ENCODE measurements around the gene STAT5A. TPM values are rescaled to one million over a fixed set of nuclear protein-coding genes. Genes with fewer than 3 reads are reported as not detected.

STAT5A gene
- total RNA-seq, 4 donors from 2014 or later: 42.4 to 97.0 (median 62.7) TPM

DNA sequence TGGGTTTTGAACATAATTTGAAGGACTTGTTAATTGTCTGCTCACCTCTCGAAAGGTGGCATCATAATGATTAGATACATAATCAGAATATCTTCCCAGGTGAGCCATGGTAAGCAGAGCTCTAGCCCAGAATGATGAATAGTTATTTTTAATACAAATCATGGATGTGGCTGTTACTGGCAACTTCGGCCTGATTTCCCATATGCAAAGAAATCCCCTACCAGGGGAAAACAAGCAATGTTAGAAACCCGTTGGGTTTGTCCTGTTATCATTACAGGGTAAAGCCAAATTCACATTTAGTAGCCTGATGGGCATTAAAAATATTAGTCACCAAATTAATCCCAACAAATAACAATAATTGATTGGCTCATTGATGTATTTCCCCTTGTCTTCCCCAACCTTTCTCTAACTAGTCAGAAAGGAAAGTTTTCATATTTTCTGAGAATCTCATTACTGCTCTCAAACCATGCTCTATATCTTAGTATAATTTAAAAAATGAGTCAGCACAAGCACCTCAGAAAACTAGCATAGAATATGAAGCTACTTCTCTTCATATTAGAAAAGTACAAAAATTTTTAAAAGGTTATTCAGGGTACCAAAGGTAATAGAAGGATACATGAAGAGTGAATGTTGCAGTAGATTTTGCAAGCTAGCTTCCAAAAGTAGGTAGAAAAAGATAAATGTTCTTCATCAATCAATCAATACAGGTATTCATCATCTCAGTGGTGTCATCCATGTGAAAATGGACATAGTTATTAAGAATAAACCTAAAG, 17.1 kb upstream of the STAT5A start:
- TF ChIP-seq POLR2AphosphoS5 (IDR thresholded peaks at IDR 0.05) (no peak), POLR2A (IDR thresholded peaks at IDR 0.05; ENCODE audit: low read depth) (no peak), EP300 (IDR thresholded peaks at IDR 0.05) (no peak), CTCF (IDR thresholded peaks at IDR 0.05) (no peak)
- intact Hi-C loops (cut with DNase I): no loop called here
- no peak overlapping the region for H3K4me3 ChIP-seq
- WGBS: 80% methylated on average over 3 of the region's 3 CpGs
- DNase-seq (ENCODE audit: extremely low spot score): no peak
- no peak overlapping the region for H3K27ac ChIP-seq (replicated peaks in 1 of 4)
- no peaks in the 10 kb centered on the region for H3K36me3 ChIP-seq
- H3K9me3 ChIP-seq: no peaks in the 10 kb centered on the region
- peaks cover 22 to 72% (median 69%) of the 10 kb centered on the region in 4 donors for H3K4me1 ChIP-seq
- no peaks in the 10 kb centered on the region for H3K27me3 ChIP-seq

DNA sequence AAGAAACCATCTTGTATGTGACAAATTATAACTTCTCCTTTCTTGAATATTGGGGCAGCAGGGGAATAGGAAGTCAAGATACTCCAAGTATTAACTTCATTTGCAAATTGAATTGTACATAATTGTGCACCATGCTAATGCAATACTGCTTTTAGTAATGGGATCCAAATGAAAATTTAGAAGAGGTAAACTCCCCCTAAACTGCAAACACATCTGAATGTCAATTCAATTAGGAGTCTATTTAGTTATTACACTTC, 16.6 kb upstream of the STAT5A start:
- H3K27ac ChIP-seq (replicated peaks in 1 of 4): no peak overlapping the region
- intact Hi-C loops (cut with DNase I): no loop called here
- H3K4me1 ChIP-seq: peaks cover 24 to 71% (median 67%) of the 10 kb centered on the region in 4 donors
- TF ChIP-seq POLR2A (IDR thresholded peaks at IDR 0.05; ENCODE audit: low read depth) (no peak), CTCF (IDR thresholded peaks at IDR 0.05) (no peak)
- no peak for DNase-seq (ENCODE audit: extremely low spot score)
- H3K27me3 ChIP-seq: no peaks in the 10 kb centered on the region
- H3K4me3 ChIP-seq: no peak overlapping the region
- H3K9me3 ChIP-seq: no peaks in the 10 kb centered on the region
- no peaks in the 10 kb centered on the region for H3K36me3 ChIP-seq

DNA sequence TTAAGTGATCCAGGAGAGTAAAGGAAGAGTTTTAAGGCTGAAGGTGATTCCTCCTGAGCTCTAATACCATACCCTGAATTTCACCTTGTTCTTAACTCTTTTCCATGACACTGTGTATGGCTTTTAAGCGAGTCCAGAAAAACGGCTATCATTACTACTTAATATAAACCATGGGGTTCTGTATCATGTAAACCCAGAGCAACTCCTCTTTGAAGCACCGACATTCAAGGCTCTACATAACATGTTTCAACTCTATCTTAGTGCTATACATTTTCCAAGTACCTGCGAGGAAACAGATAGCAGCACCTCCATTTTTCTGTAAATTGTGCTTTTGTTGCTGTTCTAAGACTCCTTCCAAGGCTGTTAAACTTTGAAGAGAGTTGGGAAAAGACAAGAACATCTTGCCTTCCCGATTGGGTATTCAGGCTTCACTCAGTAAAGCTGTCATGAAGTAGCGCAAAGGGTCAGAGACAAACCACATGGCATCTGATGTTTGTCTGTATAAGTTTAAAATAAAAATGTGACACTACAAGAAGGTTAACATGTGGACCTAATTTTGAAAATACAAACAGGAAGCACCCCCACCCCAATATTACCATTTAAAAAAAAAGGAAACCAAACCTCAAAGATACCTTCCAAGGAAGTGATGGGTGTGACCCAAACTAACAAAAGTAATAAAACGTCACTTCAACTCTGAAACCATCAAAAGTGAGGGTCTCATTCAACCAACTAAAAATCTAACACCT, 16.0 kb upstream of the STAT5A start:
- WGBS: 51% methylated on average over 7 of the region's 7 CpGs
- Histone ChIP-seq H3K27me3 (no peaks in the 10 kb centered on the region), H3K9me3 (no peaks in the 10 kb centered on the region), H3K4me1 (peaks cover 30 to 73% (median 69%) of the 10 kb centered on the region in 4 donors), H3K27ac (replicated peaks in 1 of 4) (no peak overlapping the region), H3K36me3 (no peaks in the 10 kb centered on the region), H3K4me3 (no peak overlapping the region)
- intact Hi-C loops (cut with DNase I): no loop called here
- DNase-seq (ENCODE audit: extremely low spot score): no peak
- no peak for TF ChIP-seq CTCF (IDR thresholded peaks at IDR 0.05)
- no peak for TF ChIP-seq EP300 (IDR thresholded peaks at IDR 0.05)
- TF ChIP-seq POLR2A (IDR thresholded peaks at IDR 0.05; ENCODE audit: low read depth): no peak
- TF ChIP-seq POLR2AphosphoS5 (IDR thresholded peaks at IDR 0.05): no peak

- peaks cover 31 to 77% (median 70%) of the 10 kb centered on the region in 4 donors for H3K4me1 ChIP-seq
- DNase-seq (ENCODE audit: extremely low spot score): no peak
- H3K4me3 ChIP-seq: no peak overlapping the region
- no peak for TF ChIP-seq EP300 (IDR thresholded peaks at IDR 0.05)
- no peak for TF ChIP-seq POLR2AphosphoS5 (IDR thresholded peaks at IDR 0.05)
- no peak for TF ChIP-seq POLR2A (IDR thresholded peaks at IDR 0.05; ENCODE audit: low read depth)
- TF ChIP-seq CTCF (IDR thresholded peaks at IDR 0.05): no peak
- H3K9me3 ChIP-seq: no peaks in the 10 kb centered on the region
- no peak overlapping the region for H3K27ac ChIP-seq (replicated peaks in 1 of 4)
- no peaks in the 10 kb centered on the region for H3K36me3 ChIP-seq
- WGBS: 74% methylated on average over 7 of the region's 7 CpGs
- no peaks in the 10 kb centered on the region for H3K27me3 ChIP-seq
- intact Hi-C loops (cut with DNase I): no loop called here
Measured at GRCh38 chr17:42273474-42274252, 14.6 kb upstream of the STAT5A start.

Data from esophagus muscularis mucosa (tissue), 4 donors.